Measurements from ENCODE around the gene RUSF1. TPM values are rescaled to one million over a fixed set of nuclear protein-coding genes. Genes with fewer than 3 reads are reported as not detected.
"Not testable (repeated sequence)": the region's sequence is repeated elsewhere in the genome, so short reads cannot be mapped to it uniquely, and the experiment has no call there.

The RUSF1 gene
- total RNA-seq, 2 experiments from 2014 or later: 53.9 to 60.2 TPM

DNA sequence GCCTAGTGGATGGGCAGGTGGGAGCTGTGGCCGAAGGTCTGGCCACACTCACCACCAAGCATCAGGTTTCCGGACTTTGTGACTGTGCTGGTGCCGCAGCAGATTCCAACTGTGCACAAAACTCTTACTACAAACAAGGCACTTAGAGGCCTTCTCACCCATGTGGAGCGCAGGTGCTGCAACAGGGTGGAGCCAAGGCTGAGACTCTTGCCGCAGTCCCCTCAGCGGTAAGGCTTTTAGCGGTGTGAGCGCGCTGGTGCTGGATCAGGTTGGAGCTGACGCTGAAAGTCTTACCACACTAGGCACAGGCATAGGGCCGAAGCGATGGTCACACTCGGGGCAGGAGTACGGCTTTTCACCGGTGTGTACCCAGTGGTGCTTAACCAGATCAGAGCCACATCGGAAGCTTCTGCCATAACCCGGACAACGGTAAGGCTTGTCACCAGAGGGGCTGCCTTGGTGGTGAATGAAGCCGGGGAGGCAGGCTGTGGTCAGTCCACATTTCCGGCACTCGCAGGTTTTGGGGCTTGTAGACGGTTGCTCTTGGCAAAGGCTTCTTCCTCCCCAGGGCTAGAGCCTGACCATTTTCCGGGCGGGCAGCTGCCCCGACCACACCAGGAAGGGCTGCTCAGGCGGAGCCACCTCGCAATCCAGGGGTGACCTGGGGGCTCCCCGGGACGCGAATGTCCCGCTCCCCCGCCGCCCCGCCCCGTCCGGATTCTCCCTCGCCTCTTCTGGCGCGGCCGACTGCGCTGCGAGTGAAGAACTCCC is 49.9 kb downstream of the RUSF1 start:
- POLR2A ChIA-PET: interaction anchor here (0.7 to 5.9 kb wide), 20 partner anchors 16 to 516 kb away, joined by 3 to 36 read pairs (median 7); partner anchors contain the start of genes FUS, KAT8, PYCARD and RUSF1
- peaks cover 13% of the 10 kb centered on the region for H3K36me3 Mint-ChIP-seq
- ATAC-seq (ENCODE audit: low read depth) (peak; percentile 31), DNase-seq (peak; percentile 83)
- no peaks in the 10 kb centered on the region for H3K9me3 Mint-ChIP-seq
- H3K4me3 Mint-ChIP-seq: peak overlapping the region; percentile 87
- H3K4me1 Mint-ChIP-seq: peaks cover 41% of the 10 kb centered on the region
- peak overlapping the region; percentile 97 for H3K27ac Mint-ChIP-seq
- no peaks in the 10 kb centered on the region for H3K27me3 Mint-ChIP-seq

DNA sequence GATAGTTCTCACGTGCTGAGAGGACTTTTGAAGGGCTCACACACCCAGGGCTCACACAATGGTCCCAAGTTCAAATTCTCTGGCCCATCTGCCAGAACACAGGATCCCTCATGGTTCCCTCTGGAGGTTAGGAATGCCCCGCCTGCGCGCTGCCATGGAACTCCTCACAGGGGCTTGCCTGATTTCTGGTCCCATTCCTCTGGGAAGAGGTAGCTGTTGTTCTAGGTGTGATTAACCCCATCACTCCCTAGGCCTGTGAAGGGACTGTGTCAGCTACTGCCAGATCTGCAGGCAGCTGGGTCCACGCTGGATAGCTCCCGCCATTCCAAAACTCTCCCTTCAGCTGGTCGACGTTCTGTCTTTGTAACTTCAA is 51.2 kb downstream of the RUSF1 start:
- POLR2A ChIA-PET: interaction anchor here (0.6 to 5.9 kb wide), 5 partner anchors 13 to 315 kb away, joined by 3 to 23 read pairs (median 13); partner anchors contain the start of genes PYCARD and RUSF1
- peak overlapping the region; percentile 87 for H3K4me3 Mint-ChIP-seq
- H3K4me1 Mint-ChIP-seq: peaks cover 45% of the 10 kb centered on the region
- ATAC-seq (ENCODE audit: low read depth): no peak
- DNase-seq: no peak
- H3K27me3 Mint-ChIP-seq: no peaks in the 10 kb centered on the region
- peaks cover 13% of the 10 kb centered on the region for H3K36me3 Mint-ChIP-seq
- H3K9me3 Mint-ChIP-seq: no peaks in the 10 kb centered on the region
- no peak overlapping the region for H3K27ac Mint-ChIP-seq

- Mint-ChIP-seq H3K9me3 (no peaks in the 10 kb centered on the region), H3K36me3 (peaks cover 13% of the 10 kb centered on the region), H3K4me1 (peaks cover 47% of the 10 kb centered on the region), H3K4me3 (peak overlapping the region; percentile 68), H3K27me3 (no peaks in the 10 kb centered on the region), H3K27ac (peak overlapping the region; percentile 49)
- ATAC-seq (ENCODE audit: low read depth) (no peak), DNase-seq (peak; percentile 50)
- POLR2A ChIA-PET: interaction anchor here (0.6 to 5.9 kb wide), 6 partner anchors 32 to 418 kb away, joined by 3 to 23 read pairs (median 4); partner anchors contain the start of genes FUS, RUSF1 and ZNF267
Measured at GRCh38 chr16:31455601-31456314, 52.4 kb downstream of the RUSF1 start.

GRCh38 chr16:31453255-31454204 is 54.7 kb downstream of the RUSF1 start:
- DNase-seq (no peak), ATAC-seq (ENCODE audit: low read depth) (no peak)
- peak overlapping the region; percentile 9 for H3K27ac Mint-ChIP-seq
- peaks cover 37% of the 10 kb centered on the region for H3K4me1 Mint-ChIP-seq
- POLR2A ChIA-PET: interaction anchor here (0.7 kb wide), 1 partner anchor 126 kb away, joined by 3 read pairs; no protein-coding TSS in a partner anchor
- H3K27me3 Mint-ChIP-seq: no peaks in the 10 kb centered on the region
- no peak overlapping the region for H3K4me3 Mint-ChIP-seq
- H3K36me3 Mint-ChIP-seq: peaks cover 13% of the 10 kb centered on the region
- H3K9me3 Mint-ChIP-seq: no peaks in the 10 kb centered on the region

- peak overlapping the region; percentile 51 for H3K27ac Mint-ChIP-seq
- ATAC-seq (ENCODE audit: low read depth) (no peak), DNase-seq (no peak)
- POLR2A ChIA-PET: interaction anchor here (0.7 kb wide), 1 partner anchor 13 kb away, joined by 3 read pairs; no protein-coding TSS in a partner anchor
- peaks cover 13% of the 10 kb centered on the region for H3K36me3 Mint-ChIP-seq
- no peak overlapping the region for H3K4me3 Mint-ChIP-seq
- H3K27me3 Mint-ChIP-seq: no peaks in the 10 kb centered on the region
- no peaks in the 10 kb centered on the region for H3K9me3 Mint-ChIP-seq
- H3K4me1 Mint-ChIP-seq: peaks cover 33% of the 10 kb centered on the region
Measured at GRCh38 chr16:31452631-31453106, 55.5 kb downstream of the RUSF1 start.

GRCh38 chr16:31451681-31452351 is 56.4 kb downstream of the RUSF1 start:
- H3K9me3 Mint-ChIP-seq: no peaks in the 10 kb centered on the region
- POLR2A ChIA-PET: interaction anchor here (0.6 to 1.0 kb wide), 4 partner anchors 9 to 378 kb away, joined by 3 read pairs; partner anchors contain the start of genes ZNF646 and ZNF668
- peaks cover 30% of the 10 kb centered on the region for H3K4me1 Mint-ChIP-seq
- H3K4me3 Mint-ChIP-seq: no peak overlapping the region
- H3K27ac Mint-ChIP-seq: no peak overlapping the region
- peaks cover 11% of the 10 kb centered on the region for H3K36me3 Mint-ChIP-seq
- H3K27me3 Mint-ChIP-seq: no peaks in the 10 kb centered on the region
- DNase-seq: no peak
- ATAC-seq (ENCODE audit: low read depth): no peak

- POLR2A ChIA-PET: interaction anchor here (0.8 to 1.0 kb wide), 2 partner anchors 9 to 377 kb away, joined by 3 read pairs; partner anchors contain the start of genes ZNF646 and ZNF668
- Mint-ChIP-seq H3K4me3 (no peak overlapping the region), H3K9me3 (no peaks in the 10 kb centered on the region), H3K4me1 (peaks cover 27% of the 10 kb centered on the region), H3K27me3 (no peaks in the 10 kb centered on the region), H3K27ac (peak overlapping the region; percentile 3), H3K36me3 (peaks cover 9% of the 10 kb centered on the region)
- no peak for DNase-seq
- ATAC-seq (ENCODE audit: low read depth): no peak
Measured at GRCh38 chr16:31451201-31451600, 57.0 kb downstream of the RUSF1 start.

DNA sequence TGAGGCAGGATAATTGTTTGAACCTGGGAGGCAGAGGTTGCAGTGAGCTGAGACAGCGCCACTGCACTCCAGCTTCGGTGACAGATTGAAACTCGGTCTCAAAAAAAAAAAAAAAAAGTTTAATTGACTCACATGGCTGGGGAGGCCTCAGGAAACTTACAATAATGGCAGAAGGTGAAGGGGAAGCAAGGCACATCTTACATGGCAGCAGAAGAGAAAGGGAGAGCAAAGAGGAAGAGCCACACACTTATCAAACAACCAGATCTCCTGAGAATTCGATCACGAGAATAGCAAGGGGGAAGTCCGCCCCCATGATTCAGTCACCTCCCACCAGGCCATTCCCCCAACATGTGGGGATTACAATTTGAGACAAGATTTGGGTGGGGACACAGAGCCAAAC is 62.3 kb downstream of the RUSF1 start:
- not testable (repeated sequence) for H3K9me3 Mint-ChIP-seq; H3K4me1 Mint-ChIP-seq; ATAC-seq (ENCODE audit: low read depth); H3K27ac Mint-ChIP-seq; DNase-seq; H3K36me3 Mint-ChIP-seq; H3K4me3 Mint-ChIP-seq; H3K27me3 Mint-ChIP-seq
- POLR2A ChIA-PET: interaction anchor here (0.7 to 1.1 kb wide), 2 partner anchors 61 to 245 kb away, joined by 3 to 5 read pairs; no protein-coding TSS in a partner anchor

DNA sequence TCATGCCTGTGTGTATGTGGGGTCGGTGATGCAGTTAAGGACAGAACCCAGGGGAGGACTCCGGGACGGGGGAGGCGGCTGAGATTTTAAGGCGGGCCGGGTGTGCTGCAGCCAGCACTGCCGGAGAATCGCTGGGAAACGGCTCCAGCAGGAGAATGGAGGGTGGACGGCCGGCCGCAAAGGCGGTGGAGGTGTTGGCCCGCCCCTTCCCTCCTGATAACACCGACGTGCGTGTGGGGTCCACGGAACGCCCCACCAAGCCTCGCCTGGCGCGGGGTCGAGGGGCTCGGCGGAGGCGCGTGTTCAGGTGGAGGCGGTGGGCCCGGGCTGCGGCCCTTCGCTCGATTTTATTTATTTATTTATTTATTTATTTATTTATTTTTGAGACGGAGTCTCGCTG is 66.2 kb downstream of the RUSF1 start:
- ATAC-seq (ENCODE audit: low read depth) (no peak), DNase-seq (no peak)
- Mint-ChIP-seq H3K27ac (peak overlapping the region; percentile 69), H3K4me1 (peaks cover 18% of the 10 kb centered on the region), H3K9me3 (no peaks in the 10 kb centered on the region), H3K27me3 (no peaks in the 10 kb centered on the region), H3K4me3 (peak overlapping the region; percentile 69), H3K36me3 (no peaks in the 10 kb centered on the region)
- POLR2A ChIA-PET: interaction anchor here (0.6 to 2.0 kb wide), 11 partner anchors 16 to 299 kb away, joined by 3 to 11 read pairs (median 6); partner anchors contain the start of genes FUS and PYCARD

GRCh38 chr16:31440516-31441184 is 67.5 kb downstream of the RUSF1 start:
- POLR2A ChIA-PET: interaction anchor here (0.6 to 1.0 kb wide), 4 partner anchors 12 to 392 kb away, joined by 3 to 7 read pairs (median 4); partner anchors contain the start of gene PYCARD
- no peak for ATAC-seq (ENCODE audit: low read depth)
- Mint-ChIP-seq H3K27ac (no peak overlapping the region), H3K27me3 (no peaks in the 10 kb centered on the region), H3K4me1 (peaks cover 18% of the 10 kb centered on the region), H3K9me3 (no peaks in the 10 kb centered on the region), H3K4me3 (no peak overlapping the region), H3K36me3 (no peaks in the 10 kb centered on the region)
- no peak for DNase-seq

DNA sequence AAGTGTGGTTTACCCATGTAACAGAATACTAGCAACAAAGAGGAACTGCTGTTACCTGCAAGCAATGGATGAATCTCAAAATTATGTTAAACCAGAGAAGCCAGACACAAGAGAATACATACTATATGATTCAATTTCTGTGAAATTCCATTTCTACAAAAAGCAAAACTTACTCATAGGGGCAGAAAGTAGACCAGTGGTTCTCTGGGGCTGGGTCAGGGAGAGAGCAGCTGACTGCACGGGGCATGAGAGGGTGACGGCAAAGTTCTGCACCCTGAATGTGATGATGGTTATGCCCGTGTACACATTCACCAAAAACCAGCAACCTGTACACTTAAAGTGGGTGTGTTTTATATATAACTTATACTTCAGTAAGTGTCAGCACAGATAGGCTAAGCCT is 68.7 kb downstream of the RUSF1 start:
- no peaks in the 10 kb centered on the region for H3K27me3 Mint-ChIP-seq
- H3K4me3 Mint-ChIP-seq: no peak overlapping the region
- H3K9me3 Mint-ChIP-seq: no peaks in the 10 kb centered on the region
- POLR2A ChIA-PET: interaction anchor here (0.8 to 0.9 kb wide), 2 partner anchors 13 to 237 kb away, joined by 3 read pairs; partner anchors contain the start of gene PYCARD
- no peak for ATAC-seq (ENCODE audit: low read depth)
- no peaks in the 10 kb centered on the region for H3K36me3 Mint-ChIP-seq
- H3K4me1 Mint-ChIP-seq: peaks cover 18% of the 10 kb centered on the region
- H3K27ac Mint-ChIP-seq: no peak overlapping the region
- no peak for DNase-seq
